PFSK-1 (cell line): Measurements from ENCODE around the gene ABHD12.

Experiments used
- FOXP2 ChIP-seq: optimal IDR thresholded peaks from 2 replicates; pipeline ENCODE3; 2011; ENCODE audit warnings: borderline replicate concordance, control low read depth, inconsistent platforms; ENCODE audit not compliant: insufficient read depth; ENCODE audit errors: extremely low read length, extremely low read depth
- POLR2AphosphoS5 ChIP-seq: IDR thresholded peaks from 2 replicates; pipeline ENCODE4 v1.6.1; 2012; ENCODE audit warnings: low read depth, mild to moderate bottlenecking, control low read depth, low read length, moderate library complexity
- REST ChIP-seq, 2 experiments: IDR thresholded peaks; 2 replicates each; pipeline versions ENCODE4 v1.6.1 to v1.8.0; 2011 to 2012; ENCODE audit warnings: low read depth in 2 of 2, low read length in 2 of 2, control low read depth in 1 of 2, inconsistent platforms in 1 of 2, mild to moderate bottlenecking in 1 of 2, moderate library complexity in 1 of 2; ENCODE audit not compliant: insufficient read depth in 1 of 2
- SIN3A ChIP-seq: IDR thresholded peaks from 2 replicates; pipeline ENCODE4 v1.6.1; 2012; ENCODE audit warnings: mild to moderate bottlenecking, low read length, moderate library complexity, borderline replicate concordance; ENCODE audit not compliant: insufficient read depth
- TAF1 ChIP-seq: IDR thresholded peaks from 2 replicates; pipeline ENCODE4 v1.6.1; 2012; ENCODE audit warnings: low read length, control low read depth, borderline replicate concordance; ENCODE audit not compliant: insufficient read depth

The ABHD12 gene

GRCh38 chr20:25309395-25310267, 81.0 kb downstream of the ABHD12 start:
- no peak for TF ChIP-seq REST (IDR thresholded peaks at IDR 0.05; ENCODE audit: insufficient read depth in 1 of 2, low read depth in 2 of 2, low read length in 2 of 2)
- TF ChIP-seq TAF1, result no peak
- TF ChIP-seq POLR2AphosphoS5, result no peak
- TF ChIP-seq FOXP2, result no peak
- no peak for TF ChIP-seq SIN3A

- TF ChIP-seq TAF1 (no peak), POLR2AphosphoS5 (no peak), SIN3A (no peak), REST (IDR thresholded peaks at IDR 0.05; ENCODE audit: insufficient read depth in 1 of 2, low read depth in 2 of 2, low read length in 2 of 2) (no peak), FOXP2 (no peak)
Observed at GRCh38 chr20:25308671-25309394, 81.8 kb downstream of the ABHD12 start.

DNA sequence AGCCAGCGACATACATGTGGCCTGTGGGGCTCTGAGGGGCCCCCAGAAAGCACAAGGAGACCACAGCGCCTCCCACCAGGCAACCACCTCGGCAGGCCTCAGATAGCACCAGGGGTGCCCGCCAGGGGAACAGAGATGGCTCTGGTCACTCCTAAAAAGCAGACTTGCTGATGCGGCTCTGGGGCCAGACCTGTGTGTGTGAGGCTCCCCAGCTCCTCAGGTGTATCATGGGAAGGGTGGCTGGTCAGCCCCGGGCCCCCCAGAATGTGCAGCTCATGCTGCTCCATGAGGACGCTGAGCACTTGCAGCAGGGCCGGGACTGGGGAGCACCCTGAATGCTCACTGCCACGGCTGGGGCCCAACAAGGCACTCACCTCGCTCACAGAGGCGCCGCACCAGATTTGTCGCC, 82.5 kb downstream of the ABHD12 start:
- TF ChIP-seq REST (IDR thresholded peaks at IDR 0.05; ENCODE audit: insufficient read depth in 1 of 2, low read depth in 2 of 2, low read length in 2 of 2) (no peak), SIN3A (no peak)

DNA sequence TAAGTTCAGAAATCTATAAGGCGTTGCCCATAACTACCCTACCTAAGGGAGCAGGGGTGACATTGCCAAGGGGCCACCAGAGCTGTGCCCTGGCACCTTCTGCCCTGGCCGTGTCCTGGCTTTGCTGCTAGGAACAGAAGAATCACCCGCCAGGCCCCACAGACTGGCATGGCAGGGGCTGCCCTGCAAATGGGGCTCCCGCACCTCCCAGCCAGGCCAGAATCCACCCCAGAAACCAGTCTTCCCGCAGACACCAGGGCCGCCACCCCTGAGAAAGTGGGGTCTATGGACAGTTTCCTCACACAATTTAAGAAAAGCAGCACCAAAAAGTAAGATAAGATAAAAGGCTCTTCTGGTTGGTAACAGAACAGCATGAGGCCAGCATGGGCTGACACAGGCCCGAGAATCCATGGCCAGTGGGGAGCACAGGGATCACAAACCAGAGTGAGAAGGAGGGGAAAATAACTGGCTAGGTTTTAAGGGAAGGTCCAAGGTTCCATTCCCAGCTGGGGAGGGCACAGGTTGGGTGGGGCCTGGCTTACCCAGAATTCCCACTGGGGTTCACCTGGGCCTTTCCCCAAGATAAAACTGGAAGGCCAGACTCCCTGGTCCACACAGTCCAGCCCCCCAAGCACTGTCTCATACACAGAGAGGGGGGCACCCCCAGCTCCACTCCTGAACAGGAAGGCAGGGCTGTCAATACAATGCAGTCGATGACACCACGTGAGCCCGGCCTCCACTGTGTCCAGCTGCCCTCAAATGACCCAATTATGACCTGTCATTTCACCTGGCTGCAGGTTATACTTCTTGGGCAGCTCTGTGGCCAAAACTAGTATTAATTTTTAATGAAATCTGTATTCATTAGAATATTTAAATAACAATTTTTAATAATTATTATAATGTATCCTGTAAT, 83.4 kb downstream of the ABHD12 start:
- TF ChIP-seq POLR2AphosphoS5 (no peak), FOXP2 (no peak), REST (IDR thresholded peaks at IDR 0.05; ENCODE audit: insufficient read depth in 1 of 2, low read depth in 2 of 2, low read length in 2 of 2) (no peak), TAF1 (no peak), SIN3A (no peak)
